Activated CD4-positive, alpha-beta T cell treated with anti-CD3 and anti-CD28 coated beads for 36 hours (primary cell): Measurements from ENCODE around the gene AHNAK. TPM values are rescaled to one million over a fixed set of nuclear protein-coding genes. Genes with fewer than 3 reads are reported as not detected.
A peak's percentile ranks its signal among the peaks of the same experiment; 100 is the strongest.

Experiments used
- ATAC-seq: fragments of 200-7000 bp; cut with Tn5 transposase; one replicate; pipeline ENCODE4 v1.10.0; 2021; ENCODE audit warnings: mild to moderate bottlenecking, moderate library complexity
- CTCF ChIA-PET: fragments of 350-600 bp; sonication (Branson Sonifier 250); formaldehyde crosslinking; loops from one replicate; lab custom pipeline; 2021; ENCODE audit warnings: antibody characterized with exemption; lab: Charles Lee
- POLR2A ChIA-PET: fragments of 350-600 bp; sonication (Branson Sonifier 250); formaldehyde crosslinking; loops from one replicate; lab custom pipeline; 2021; ENCODE audit warnings: antibody characterized with exemption, inconsistent platforms; lab: Charles Lee
- DNase-seq: peaks from one replicate; pipeline ENCODE4 v3.0.0-alpha.2; 2020
- H3K27ac Mint-ChIP-seq: one replicate; pipeline ENCODE4 v1.8.0; 2021; ENCODE audit warnings: mixed read lengths
- H3K27me3 Mint-ChIP-seq: one replicate; pipeline ENCODE4 v1.8.0; 2021; ENCODE audit warnings: mixed read lengths
- H3K36me3 Mint-ChIP-seq: one replicate; pipeline ENCODE4 v1.8.0; 2021; ENCODE audit warnings: low read depth, mixed read lengths
- H3K4me1 Mint-ChIP-seq: one replicate; pipeline ENCODE4 v1.8.0; 2021; ENCODE audit warnings: mixed read lengths
- H3K4me3 Mint-ChIP-seq: one replicate; pipeline ENCODE4 v1.8.0; 2021; ENCODE audit warnings: mild to moderate bottlenecking, moderate library complexity, mixed read lengths
- H3K9me3 Mint-ChIP-seq: one replicate; pipeline ENCODE4 v1.8.0; 2021; ENCODE audit warnings: low read depth, mixed read lengths
- intact Hi-C, 2 experiments: fragments of 100-400 bp; cut with DNase I in 1 of 2; cut with micrococcal nuclease in 1 of 2; formaldehyde crosslinking; loops; one replicate each; pipeline versions ENCODE4 v1.14.2 to v1.15.1; 2022 to 2024; cut with DNase I, micrococcal nuclease
- total RNA-seq, 2 experiments: library from RNA; stranded (reverse); gene quantifications; one replicate each; pipeline ENCODE4 v1.2.3, GENCODE V29; 2021

The AHNAK gene, protein sequence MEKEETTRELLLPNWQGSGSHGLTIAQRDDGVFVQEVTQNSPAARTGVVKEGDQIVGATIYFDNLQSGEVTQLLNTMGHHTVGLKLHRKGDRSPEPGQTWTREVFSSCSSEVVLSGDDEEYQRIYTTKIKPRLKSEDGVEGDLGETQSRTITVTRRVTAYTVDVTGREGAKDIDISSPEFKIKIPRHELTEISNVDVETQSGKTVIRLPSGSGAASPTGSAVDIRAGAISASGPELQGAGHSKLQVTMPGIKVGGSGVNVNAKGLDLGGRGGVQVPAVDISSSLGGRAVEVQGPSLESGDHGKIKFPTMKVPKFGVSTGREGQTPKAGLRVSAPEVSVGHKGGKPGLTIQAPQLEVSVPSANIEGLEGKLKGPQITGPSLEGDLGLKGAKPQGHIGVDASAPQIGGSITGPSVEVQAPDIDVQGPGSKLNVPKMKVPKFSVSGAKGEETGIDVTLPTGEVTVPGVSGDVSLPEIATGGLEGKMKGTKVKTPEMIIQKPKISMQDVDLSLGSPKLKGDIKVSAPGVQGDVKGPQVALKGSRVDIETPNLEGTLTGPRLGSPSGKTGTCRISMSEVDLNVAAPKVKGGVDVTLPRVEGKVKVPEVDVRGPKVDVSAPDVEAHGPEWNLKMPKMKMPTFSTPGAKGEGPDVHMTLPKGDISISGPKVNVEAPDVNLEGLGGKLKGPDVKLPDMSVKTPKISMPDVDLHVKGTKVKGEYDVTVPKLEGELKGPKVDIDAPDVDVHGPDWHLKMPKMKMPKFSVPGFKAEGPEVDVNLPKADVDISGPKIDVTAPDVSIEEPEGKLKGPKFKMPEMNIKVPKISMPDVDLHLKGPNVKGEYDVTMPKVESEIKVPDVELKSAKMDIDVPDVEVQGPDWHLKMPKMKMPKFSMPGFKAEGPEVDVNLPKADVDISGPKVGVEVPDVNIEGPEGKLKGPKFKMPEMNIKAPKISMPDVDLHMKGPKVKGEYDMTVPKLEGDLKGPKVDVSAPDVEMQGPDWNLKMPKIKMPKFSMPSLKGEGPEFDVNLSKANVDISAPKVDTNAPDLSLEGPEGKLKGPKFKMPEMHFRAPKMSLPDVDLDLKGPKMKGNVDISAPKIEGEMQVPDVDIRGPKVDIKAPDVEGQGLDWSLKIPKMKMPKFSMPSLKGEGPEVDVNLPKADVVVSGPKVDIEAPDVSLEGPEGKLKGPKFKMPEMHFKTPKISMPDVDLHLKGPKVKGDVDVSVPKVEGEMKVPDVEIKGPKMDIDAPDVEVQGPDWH (N-terminal part only)
- 10 to 100 TPM; 47.3 to 54.7 TPM for total RNA-seq

DNA sequence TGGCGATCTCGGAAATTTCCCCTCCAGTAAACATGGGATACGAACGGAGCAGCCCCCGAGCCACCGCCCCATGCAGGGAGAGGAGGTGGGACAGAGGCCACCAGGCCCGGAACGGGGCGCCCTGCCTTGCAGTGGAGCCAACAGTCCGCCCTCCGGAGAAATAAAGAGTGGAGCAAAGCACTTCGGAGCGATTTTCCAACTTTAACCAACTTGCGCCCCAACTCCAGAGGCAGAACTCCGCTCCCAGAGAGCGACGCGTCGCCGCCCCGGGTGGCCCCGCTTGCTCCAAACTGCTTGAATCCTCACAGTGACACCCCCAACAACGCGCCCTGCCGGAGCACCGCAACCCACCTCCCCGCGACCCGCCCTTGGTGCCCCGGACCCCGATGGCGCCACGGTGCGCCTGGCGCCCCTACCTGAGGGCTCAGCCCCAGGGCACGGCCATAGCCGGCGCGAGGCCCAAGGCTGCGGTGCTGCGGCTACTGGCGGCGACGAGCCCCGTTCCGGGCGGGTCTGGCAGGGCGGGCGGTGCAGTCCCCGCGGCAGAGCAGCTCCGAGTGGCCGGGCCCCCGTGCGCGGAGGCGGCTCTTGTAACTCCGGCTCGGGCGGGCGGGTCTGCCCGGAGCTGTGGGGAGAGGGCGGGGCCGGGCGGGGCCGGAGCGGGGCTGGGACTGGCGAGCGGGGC is at the start of gene AHNAK:
Gene AHNAK (minus strand): TSS at position 563 of the 685 bp plus-strand sequence. CDS start 10,708 bp downstream, outside the sequence.
- Mint-ChIP-seq H3K9me3 (no peaks in the 10 kb centered on the region), H3K27ac (peak within 1 kb of the TSS; percentile 70), H3K36me3 (peaks cover 1% of the 10 kb centered on the region), H3K27me3 (peaks cover 5% of the 10 kb centered on the region), H3K4me3 (peak within 1 kb of the TSS; percentile 83), H3K4me1 (peaks cover 69% of the 10 kb centered on the region)
- ChIA-PET CTCF (interaction anchor here (0.6 to 1.1 kb wide), 3 partner anchors 10 to 118 kb away, joined by 3 to 4 read pairs (median 3); partner anchors contain the start of gene TUT1), POLR2A (interaction anchor here (1.0 to 1.3 kb wide), 3 partner anchors 11 to 295 kb away, joined by 3 to 8 read pairs (median 4); no protein-coding TSS in a partner anchor)
- intact Hi-C loops: no loop called here
- peak; percentile 85 for DNase-seq
- ATAC-seq: peak; percentile 45

DNA sequence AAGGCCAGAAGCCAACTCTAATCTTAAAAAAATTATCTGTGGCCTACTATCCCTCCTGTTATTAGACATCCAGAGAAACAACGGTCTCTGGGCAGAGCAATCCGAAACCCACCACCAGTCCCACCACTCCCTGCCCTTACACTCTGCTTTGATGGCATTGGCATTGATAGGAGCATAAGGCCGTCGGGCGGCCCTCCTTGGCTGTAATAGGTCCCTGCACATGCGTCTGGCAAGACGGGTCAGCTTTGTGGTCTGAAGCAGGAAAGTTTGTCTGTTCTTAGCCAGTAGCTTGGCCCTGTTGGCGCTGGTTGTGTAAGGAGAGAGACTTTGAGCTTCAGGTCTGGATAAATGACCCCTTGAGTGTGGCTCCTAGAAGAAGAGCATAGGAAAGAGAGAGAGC is 48.5 kb upstream of the AHNAK start:
- POLR2A ChIA-PET: no interaction called here
- no peak for DNase-seq

DNA sequence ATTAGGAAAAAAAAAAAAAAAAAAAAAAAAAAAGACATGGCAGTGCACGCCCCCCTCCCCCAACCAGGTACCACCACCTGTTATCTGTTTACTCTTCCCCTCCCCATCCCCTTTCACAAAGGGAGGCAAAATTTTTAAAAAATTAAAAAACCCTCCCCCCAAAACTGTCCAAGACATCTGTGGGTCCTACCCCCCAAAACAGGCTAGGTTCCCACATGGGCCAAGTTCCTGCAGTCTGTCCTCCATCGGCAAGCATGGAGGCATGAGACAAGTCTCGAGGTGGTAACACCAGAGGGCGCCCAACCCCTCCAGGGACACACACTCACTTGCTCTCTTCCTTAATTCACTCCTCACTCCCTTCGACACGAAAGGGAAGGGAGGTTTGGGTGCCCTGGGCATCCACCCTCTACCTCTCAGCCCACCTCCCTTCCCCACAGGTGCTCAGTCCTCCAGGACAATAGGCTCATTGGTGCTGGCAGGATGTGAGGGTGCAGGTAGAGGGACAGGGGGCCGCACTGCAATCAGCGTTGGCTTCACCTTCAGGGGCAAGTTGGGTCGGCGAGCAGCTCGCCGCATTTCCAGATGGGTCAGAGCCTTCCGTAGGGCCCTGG is 46.9 kb upstream of the AHNAK start:
- H3K9me3 Mint-ChIP-seq: no peaks in the 10 kb centered on the region
- ATAC-seq: peak; percentile 30
- peaks cover 57% of the 10 kb centered on the region for H3K4me1 Mint-ChIP-seq
- peak overlapping the region; percentile 58 for H3K4me3 Mint-ChIP-seq
- DNase-seq: peak; percentile 91
- no peaks in the 10 kb centered on the region for H3K27me3 Mint-ChIP-seq
- H3K36me3 Mint-ChIP-seq: peaks cover 70% of the 10 kb centered on the region
- POLR2A ChIA-PET: interaction anchor here (0.6 to 2.9 kb wide), 7 partner anchors 7 to 247 kb away, joined by 3 to 81 read pairs (median 21); partner anchors contain the start of genes EEF1G, EML3, MTA2 and ROM1
- peak overlapping the region; percentile 88 for H3K27ac Mint-ChIP-seq
- intact Hi-C loops: loop anchor here (1.0 to 5.0 kb wide), 4 partner anchors 99 to 269 kb away; partner anchors contain the start of genes BSCL2 (in 1 of the 2) and GNG3 (in 1 of the 2)
- CTCF ChIA-PET: interaction anchor here (0.5 to 3.4 kb wide), 17 partner anchors 17 to 1281 kb away, joined by 3 to 21 read pairs (median 5); partner anchors contain the start of genes B3GAT3, EEF1G, LBHD1 and LRRN4CL

More for the DNA sequence above, 48.5 kb upstream of the AHNAK start:
- peaks cover 63% of the 10 kb centered on the region for H3K4me1 Mint-ChIP-seq
- no peak for ATAC-seq
- CTCF ChIA-PET: interaction anchor here (1.0 to 1.6 kb wide), 2 partner anchors 26 to 111 kb away, joined by 3 to 6 read pairs; partner anchors contain the start of gene B3GAT3
- H3K27ac Mint-ChIP-seq: no peak overlapping the region
- intact Hi-C loops: no loop called here
- no peak overlapping the region for H3K4me3 Mint-ChIP-seq
- peaks cover 77% of the 10 kb centered on the region for H3K36me3 Mint-ChIP-seq
- H3K27me3 Mint-ChIP-seq: no peaks in the 10 kb centered on the region
- H3K9me3 Mint-ChIP-seq: no peaks in the 10 kb centered on the region

DNA sequence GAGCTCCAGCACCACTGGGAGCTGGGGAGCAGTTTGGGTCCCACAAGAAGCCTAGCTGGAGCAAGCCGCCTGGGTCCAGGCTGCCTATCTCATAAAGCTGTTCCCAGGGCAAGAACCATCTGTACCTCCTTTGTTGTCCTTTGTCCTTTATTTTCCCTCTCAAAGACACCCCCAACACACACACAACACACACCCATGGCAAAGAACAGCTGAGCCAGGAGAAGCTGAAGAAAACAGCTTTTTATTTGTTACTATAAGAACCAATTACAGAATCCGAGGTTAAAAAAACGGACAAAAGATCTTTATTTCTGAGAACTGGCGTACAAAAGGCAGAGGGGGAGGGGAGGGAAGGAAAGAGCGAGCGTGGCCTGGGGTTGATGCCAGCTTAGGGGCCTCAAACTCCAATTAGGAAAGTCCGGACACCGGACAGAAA is 46.4 kb upstream of the AHNAK start:
- ChIA-PET CTCF (interaction anchor here (0.7 to 3.4 kb wide), 19 partner anchors 8 to 288 kb away, joined by 3 to 21 read pairs (median 6); partner anchors contain the start of genes C11orf98, CSKMT, EEF1G and LBHD1), POLR2A (interaction anchor here (0.6 to 2.9 kb wide), 10 partner anchors 8 to 247 kb away, joined by 3 to 81 read pairs (median 14); partner anchors contain the start of genes AHNAK, EEF1G, EML3 and GANAB)
- intact Hi-C loops: loop anchor here (1.0 to 5.0 kb wide), 4 partner anchors 99 to 269 kb away; partner anchors contain the start of genes BSCL2 (in 1 of the 2) and GNG3 (in 1 of the 2)
- no peaks in the 10 kb centered on the region for H3K27me3 Mint-ChIP-seq
- peak overlapping the region; percentile 99 for H3K27ac Mint-ChIP-seq
- DNase-seq (no peak), ATAC-seq (no peak)
- no peaks in the 10 kb centered on the region for H3K9me3 Mint-ChIP-seq
- H3K4me3 Mint-ChIP-seq: no peak overlapping the region
- H3K36me3 Mint-ChIP-seq: peaks cover 67% of the 10 kb centered on the region
- H3K4me1 Mint-ChIP-seq: peaks cover 54% of the 10 kb centered on the region

DNA sequence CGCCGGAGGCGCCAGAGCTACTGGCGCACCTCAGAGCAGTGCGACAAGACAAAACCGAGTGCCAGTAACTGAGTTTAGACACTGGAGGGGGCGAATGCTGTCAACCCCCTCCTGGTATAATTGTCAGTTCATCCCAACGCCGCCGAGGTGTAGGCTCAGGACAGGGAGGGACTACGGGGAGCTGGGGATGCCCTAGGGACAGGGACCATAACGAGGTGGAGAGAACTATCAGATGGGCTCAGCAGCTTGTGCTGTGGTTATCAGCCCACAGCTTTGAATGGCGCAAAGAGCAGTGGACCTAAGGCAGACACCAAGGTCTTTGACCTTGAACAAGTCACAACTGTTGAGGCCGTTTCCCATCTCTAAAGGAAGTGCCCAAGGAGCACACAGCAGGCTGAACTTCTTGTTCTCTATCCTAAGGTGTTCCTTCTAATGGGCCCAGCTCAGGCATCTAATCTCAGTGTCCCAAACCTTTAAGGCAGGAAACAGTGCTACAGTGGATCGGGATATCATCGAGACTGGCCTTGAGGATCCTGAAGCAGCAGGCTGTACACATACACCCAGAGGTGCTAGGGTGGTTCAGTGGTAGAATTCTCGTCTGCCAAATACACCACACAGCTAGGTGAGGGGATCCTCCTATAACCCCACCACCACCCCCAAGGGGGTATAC is 45.7 kb upstream of the AHNAK start:
- Mint-ChIP-seq H3K27ac (peak overlapping the region; percentile 99), H3K4me3 (peak overlapping the region; percentile 99), H3K4me1 (peaks cover 50% of the 10 kb centered on the region), H3K9me3 (no peaks in the 10 kb centered on the region), H3K27me3 (no peaks in the 10 kb centered on the region), H3K36me3 (peaks cover 66% of the 10 kb centered on the region)
- ChIA-PET CTCF (interaction anchor here (0.5 to 3.4 kb wide), 34 partner anchors 8 to 289 kb away, joined by 3 to 21 read pairs (median 5); partner anchors contain the start of genes C11orf98, CSKMT, EEF1G and EML3), POLR2A (interaction anchor here (0.5 to 2.9 kb wide), 38 partner anchors 8 to 1269 kb away, joined by 3 to 81 read pairs (median 10); partner anchors contain the start of genes AHNAK, B3GAT3, C11orf98 and CSKMT)
- intact Hi-C loops: loop anchor here (5.0 kb wide), 3 partner anchors 100 to 270 kb away; partner anchors contain the start of genes BSCL2 (in 1 of the 2) and GNG3 (in 1 of the 2)
- ATAC-seq (peak; percentile 0), DNase-seq (no peak)

DNA sequence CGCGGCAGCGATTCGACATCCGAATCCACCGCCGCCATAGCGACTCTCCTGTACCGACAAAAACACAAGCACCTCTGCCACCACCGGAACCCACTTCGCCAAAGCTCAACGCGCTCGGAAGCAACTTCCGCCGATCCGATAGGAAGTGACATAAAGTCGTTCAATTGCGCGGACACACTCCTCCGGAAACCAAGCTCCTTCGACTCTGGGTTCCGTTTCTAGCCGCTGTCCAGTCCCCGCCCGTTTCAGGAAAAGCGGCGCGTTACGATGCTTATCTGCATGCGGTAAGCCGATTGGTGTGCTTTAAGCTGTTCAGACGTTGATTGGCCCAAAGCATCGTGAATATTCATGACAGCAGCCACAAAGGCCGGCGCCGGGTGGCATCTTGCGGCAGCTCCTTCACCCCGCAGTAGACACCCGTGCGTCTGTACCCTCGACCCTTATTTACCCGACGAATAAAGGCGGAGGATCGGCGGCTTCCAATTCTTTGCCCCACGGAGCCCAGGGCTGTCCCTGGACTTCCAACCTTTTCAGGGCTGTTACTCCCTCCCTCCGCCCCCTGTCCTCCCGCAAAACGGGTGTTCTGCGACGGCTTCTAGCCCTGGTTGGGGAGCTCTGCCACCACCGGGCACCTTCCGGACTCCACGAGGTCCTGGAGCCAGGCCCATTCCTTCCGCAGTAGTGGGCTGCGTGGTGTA is 45.0 kb upstream of the AHNAK start, which contains the start of gene TUT1:
Gene TUT1 (minus strand): TSS at position 76 of the 698 bp plus-strand sequence. CDS start 38 bp downstream, at position 38.
- Mint-ChIP-seq H3K4me3 (peak within 1 kb of the TSS; percentile 99), H3K27me3 (no peaks in the 10 kb centered on the region), H3K9me3 (no peaks in the 10 kb centered on the region), H3K4me1 (peaks cover 47% of the 10 kb centered on the region), H3K27ac (peak within 1 kb of the TSS; percentile 99), H3K36me3 (peaks cover 63% of the 10 kb centered on the region)
- ATAC-seq (peak; percentile 93), DNase-seq (peak; percentile 97)
- ChIA-PET CTCF (interaction anchor here (0.5 to 3.4 kb wide), 37 partner anchors 8 to 1746 kb away, joined by 3 to 21 read pairs (median 4); partner anchors contain the start of genes AHNAK, B3GAT3, C11orf98 and CSKMT), POLR2A (interaction anchor here (0.5 to 2.9 kb wide), 46 partner anchors 9 to 1270 kb away, joined by 3 to 81 read pairs (median 8); partner anchors contain the start of genes B3GAT3, C11orf98, CPSF7 and CSKMT)
- intact Hi-C loops: loop anchor here (1.0 to 5.0 kb wide), 21 partner anchors 8 to 289 kb away; partner anchors contain the start of genes C11orf98 (in 2 of the 2), CSKMT (in 2 of the 2), INTS5 (in 2 of the 2) and UBXN1 (in 2 of the 2)

DNA sequence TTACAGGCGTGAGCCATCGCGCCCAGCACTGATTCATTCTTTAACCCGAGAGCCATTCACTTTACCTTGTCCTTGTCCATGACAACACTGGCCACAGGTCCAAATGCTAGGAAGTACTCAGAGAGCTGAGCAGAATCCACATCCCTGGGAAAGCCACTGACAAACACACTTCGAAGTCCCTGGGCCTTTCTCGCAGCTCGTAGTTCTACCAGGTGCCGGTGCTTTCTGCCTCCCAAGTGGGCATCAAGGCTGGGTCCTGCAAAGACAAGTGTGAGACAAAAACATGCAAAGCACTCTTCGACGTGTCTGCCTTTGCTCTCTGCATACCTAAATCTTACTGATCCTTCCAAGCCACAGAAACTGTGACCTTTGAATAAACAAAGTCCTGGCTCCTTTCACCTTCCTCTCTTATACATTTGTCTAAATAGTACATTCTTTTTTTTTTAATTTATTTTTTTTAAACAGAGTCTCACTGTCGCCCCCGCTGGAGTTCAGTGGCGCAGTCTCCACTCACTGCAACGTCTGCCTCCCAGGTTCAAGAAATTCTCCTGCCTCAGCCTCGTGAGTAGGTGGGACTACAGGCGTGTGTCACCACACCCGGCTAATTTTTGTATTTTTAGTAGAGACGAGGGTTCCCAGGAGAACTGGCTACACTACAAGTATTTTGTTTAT is 42.5 kb upstream of the AHNAK start:
- Mint-ChIP-seq H3K4me3 (peak overlapping the region; percentile 99), H3K9me3 (no peaks in the 10 kb centered on the region), H3K36me3 (peaks cover 47% of the 10 kb centered on the region), H3K27ac (no peak overlapping the region), H3K4me1 (peaks cover 46% of the 10 kb centered on the region), H3K27me3 (no peaks in the 10 kb centered on the region)
- ATAC-seq (no peak), DNase-seq (peak; percentile 58)
- ChIA-PET CTCF (interaction anchor here (0.8 to 1.6 kb wide), 7 partner anchors 10 to 197 kb away, joined by 3 to 5 read pairs (median 4); partner anchors contain the start of gene EEF1G), POLR2A (interaction anchor here (0.7 to 1.4 kb wide), 2 partner anchors 12 to 16 kb away, joined by 3 to 4 read pairs; partner anchors contain the start of gene EEF1G)
- intact Hi-C loops: no loop called here
